Muscle of back (tissue), 11 donors: ENCODE measurements around the gene TMEM266. TPM values are rescaled to one million over a fixed set of nuclear protein-coding genes. Genes with fewer than 3 reads are reported as not detected.
A peak's percentile ranks its signal among the peaks of the same experiment; 100 is the strongest.

Experiments used
- DNase-seq, 3 donors: peaks; one replicate each; pipeline versions ENCODE4 v3.0.0 to v3.0.0-alpha.2; 2013
- polyA plus RNA-seq, 10 donors: library from polyadenylated mRNA; unstranded; fragments of 120-200 nt; gene quantifications; one replicate each; pipeline ENCODE4 v1.2.1, GENCODE V29; 2013; ENCODE audit not compliant: insufficient read length in 10 of 10

Gene TMEM266
- polyA plus RNA-seq, 10 donors = 0.23 to 1.0 (median 0.32) TPM

DNA sequence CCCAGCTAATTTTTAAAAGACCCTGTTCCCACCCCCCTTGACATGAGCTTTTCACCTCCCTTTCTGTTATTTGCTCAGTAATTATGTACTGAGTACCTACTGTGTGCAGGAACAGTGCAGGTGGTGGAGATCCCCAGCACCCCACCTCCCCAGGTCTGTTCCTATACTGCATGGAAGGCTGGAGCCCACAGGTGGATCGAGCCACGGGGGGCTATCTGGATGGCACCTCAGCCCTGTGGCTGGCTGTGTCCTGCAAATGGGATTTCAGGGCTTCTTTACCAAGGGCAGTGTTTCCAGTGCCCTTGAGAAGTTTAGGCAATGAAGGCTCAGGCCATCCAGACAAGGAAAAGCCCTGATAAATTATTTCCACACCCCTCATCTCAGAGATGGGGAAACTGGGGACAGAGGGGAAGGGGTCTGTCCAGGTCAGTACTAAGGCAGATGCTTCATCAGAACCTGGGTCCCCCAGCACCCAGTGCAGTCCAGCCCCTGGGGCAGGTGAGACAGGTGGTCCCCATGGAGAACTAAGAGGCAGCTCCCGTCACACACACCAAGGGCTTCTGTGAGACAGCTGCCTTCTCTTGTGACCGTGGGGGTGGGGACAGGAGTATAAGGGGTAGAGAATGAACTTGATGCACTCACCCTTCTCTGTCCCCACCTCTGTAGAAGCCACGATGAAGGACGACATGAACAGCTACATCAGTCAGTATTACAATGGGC lies 141.9 kb downstream of the TMEM266 start:
- DNase-seq = no peak

DNA sequence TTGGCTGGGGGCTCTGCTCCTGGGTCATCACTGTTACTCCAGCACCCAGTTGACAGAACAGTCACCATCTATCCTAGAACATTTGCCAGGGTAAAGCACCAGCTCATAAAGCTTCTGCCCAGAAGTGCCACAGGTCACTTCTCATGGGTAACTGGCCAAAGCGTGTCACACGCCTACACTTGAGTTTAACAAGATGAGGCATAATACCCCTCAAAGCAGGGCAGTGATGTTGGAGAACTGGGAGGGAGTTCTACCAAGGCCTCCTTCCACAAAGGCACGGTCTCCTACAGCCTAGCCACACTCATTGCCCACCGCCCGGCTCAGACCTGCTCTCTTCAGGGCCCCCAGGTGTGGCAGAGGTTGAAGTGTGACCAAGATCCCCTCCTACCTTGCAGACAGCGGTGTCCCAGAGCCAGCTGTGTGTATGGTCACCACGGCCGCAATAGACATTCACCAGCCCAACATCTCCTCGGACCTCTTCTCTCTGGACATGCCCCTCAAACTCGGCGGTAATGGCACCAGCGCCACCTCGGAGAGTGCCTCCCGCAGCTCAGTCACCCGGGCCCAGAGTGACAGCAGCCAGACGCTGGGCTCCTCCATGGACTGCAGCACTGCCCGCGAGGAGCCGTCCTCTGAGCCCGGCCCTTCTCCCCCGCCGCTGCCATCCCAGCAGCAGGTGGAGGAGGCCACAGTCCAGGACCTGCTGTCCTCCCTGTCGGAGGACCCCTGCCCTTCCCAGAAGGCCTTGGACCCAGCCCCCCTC lies 143.7 kb downstream of the TMEM266 start:
- DNase-seq = no peak

GRCh38 chr15:76204109-76204845 lies 144.5 kb downstream of the TMEM266 start:
- DNase-seq = no peak

DNA sequence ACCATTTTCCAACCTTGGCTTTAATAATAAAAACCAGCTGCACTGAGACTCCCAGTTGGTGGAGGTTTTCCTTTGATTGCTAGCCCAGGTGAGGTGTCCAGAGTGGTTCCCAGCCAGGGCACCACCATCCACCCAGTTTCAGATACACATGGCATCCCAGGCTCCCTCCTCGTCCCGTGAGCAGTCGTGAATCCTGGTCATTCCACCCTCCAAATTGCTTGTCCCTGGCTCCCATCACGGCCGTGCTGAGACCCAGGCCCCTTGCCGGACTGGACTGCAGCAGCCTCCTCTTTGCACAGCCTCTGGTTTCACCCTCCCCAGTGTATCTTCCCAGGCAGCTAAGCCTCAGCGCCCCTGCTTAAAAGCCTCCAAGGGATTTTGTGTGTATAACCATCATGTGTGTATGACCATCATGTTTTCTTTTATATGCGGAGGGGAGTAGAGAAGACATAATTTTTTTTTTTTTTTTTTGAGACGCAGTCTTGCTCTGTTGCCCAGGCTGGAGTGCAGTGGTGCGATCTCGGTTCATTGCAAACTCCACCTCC lies 145.2 kb downstream of the TMEM266 start:
- DNase-seq = no peak

DNA sequence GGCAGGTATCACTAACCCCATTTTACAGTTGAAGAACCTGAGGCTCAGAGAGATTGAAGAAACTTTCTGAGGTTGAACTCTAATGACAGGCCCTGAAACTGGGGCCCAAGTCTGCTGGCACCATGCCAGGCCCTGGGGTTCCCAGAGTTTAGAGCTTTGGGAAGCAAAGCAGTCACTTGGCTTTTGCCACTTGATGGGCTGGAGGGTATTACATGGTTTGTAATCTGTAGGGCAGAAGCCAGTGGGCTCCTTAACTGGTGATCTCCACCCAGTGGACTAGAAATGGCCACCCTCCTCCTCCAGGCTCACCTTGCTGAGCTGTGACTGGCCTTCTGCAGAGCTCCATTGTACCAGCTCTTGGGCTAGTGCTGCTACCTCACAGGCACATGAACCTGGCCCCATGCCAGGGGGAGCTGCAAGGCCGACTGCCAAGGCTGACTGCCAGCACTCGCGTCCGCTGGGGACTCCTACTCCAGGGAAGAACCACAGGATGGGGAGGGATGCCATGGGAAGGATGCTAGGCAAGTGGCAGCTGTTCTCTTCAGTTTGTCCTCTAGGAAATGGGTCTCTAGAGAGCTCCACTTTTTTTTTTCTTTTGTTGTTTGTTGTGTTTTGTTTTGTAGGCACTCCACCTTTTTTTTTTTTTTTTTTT lies 146.7 kb downstream of the TMEM266 start:
- DNase-seq = peak in 2 of 3 donors; percentile 30 to 44

- no peak for DNase-seq
These were observed 148.4 kb downstream of the TMEM266 start for GRCh38 chr15:76208084-76208785.

- no peak for DNase-seq
These were observed 149.1 kb downstream of the TMEM266 start for GRCh38 chr15:76208786-76209424.

DNA sequence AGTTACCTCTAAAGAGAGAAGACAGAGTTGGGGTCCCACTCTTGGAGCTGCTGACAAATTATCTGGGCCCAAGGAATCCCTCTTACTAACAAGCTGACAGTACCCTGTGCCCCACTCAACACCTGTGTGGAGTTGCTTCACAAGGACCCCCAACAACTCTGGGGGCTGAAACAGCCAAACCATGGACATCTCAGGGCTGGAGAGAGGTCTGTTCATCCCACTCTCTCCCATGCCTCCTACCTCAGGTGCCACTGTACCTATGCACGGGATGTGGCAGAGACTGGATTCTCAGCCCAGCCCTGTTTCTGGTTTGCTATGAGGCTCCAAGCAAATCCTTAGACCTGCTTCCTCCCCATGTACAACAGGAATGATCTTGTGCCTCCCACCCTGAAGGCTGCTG lies 149.7 kb downstream of the TMEM266 start:
- no peak for DNase-seq

DNA sequence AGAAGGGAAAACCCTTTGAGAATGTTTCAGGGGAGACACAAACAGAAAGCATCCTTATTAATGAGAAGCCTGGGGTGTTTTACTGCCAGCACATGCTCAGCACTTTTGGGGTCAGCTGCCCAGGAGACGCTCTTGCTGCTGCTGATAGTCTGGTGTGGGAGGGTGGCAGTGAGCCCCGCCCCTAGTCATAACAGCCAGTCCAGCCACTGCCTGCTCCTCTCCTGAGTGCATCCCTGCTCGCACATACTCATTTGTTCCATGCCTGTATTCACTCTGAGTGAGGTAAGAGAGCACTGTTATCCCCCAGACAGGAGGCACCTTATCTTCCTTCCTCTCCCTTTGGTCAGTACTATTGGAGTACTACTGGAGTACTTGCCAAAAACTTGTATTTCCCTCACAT lies 150.2 kb downstream of the TMEM266 start:
- no peak for DNase-seq

- DNase-seq = no peak
These were observed 155.8 kb downstream of the TMEM266 start for GRCh38 chr15:76215634-76216033.

DNA sequence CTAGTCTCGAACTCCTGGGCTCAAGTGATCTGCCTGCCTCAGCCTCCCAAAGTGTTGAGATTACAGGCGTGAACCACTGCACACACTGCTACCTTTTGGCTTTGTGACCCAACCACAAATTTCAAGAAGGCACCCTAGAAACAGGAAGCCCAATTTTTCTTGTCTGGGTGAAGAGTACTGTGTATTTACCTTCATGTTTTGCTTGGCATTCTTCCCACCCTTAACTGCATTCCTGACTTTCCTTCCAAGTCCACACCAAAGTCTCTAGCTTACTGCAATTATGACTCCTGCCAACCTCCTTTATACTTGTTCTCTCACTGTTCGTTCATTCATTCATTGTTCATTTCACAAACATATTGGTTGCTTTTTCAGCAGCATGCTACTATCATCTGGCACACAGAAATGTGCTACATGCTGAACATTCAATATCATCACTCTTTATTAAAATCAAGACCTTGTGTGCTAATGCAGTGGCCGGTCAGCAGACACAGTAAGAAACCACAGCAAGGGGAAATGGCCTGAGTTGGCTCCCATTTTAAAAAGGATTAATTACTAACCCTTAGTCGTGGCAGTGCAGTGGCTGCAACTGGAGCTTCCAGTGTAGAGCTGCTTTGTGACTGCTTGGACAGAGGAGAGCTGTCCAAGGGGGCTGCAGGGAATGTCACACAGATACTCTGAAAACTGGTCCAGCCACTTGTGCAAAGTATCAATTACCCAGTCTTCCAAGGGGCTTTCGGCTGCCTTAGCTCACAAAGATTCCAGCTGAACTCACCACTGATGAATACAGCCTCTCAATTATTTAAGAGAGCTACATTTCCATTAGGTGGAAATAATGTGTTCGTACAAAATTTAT lies 157.5 kb downstream of the TMEM266 start:
- peak in 1 of 3 donors; percentile 11 for DNase-seq

GRCh38 chr15:76217882-76218217 lies 158.1 kb downstream of the TMEM266 start:
- DNase-seq = no peak

DNA sequence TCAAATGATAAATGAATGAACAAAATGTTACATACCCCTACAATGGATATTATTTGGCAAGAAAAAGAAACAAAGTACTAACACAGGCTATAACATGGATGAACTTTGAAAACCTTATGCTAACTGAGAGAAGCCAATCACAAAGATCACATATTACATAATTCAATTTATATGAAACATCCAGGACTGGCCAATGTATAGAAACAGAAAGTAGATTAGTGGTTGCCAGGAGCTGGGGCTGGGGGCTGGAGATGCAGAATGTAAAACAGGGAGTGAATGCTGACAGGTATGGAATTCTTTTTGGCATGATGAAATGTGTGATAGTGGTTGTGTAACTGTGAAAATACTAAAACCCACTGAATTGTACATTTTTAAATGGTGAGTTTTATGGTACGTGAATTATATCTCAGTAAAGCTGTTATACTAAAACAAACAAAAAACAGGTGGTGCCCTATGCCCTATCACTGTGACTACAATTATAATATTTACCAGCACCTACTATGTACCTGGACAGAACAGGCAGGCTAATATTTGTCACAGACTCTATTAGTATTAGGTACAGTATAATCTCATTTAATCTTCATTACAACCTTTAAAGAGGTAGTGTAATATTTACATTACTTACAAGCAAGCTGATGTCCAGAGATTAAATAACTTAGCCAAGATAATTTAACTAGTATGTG lies 161.4 kb downstream of the TMEM266 start:
- DNase-seq = no peak

DNA sequence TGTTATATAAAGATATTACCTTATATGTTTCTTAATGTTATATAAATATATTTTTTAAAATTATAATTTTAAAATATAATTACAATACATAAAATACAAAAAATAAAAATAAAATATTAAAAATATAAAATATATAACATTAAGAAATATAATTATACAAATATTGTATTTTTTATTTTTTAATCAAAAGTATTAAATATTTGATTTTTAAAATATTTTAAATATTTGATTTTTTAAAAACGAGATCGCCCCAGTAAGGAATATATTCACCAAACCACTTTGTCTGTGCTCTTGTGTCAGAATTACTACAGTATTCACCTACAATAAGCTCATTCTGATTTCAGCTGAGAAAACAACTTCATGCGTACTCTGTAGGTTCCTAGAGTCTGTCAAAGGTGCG lies 162.4 kb downstream of the TMEM266 start:
- DNase-seq = no peak

GRCh38 chr15:76223521-76223920 lies 163.7 kb downstream of the TMEM266 start:
- no peak for DNase-seq

GRCh38 chr15:76229266-76229665 lies 169.5 kb downstream of the TMEM266 start:
- no peak for DNase-seq

- DNase-seq = no peak
These were observed 174.1 kb downstream of the TMEM266 start for GRCh38 chr15:76233921-76234320.

DNA sequence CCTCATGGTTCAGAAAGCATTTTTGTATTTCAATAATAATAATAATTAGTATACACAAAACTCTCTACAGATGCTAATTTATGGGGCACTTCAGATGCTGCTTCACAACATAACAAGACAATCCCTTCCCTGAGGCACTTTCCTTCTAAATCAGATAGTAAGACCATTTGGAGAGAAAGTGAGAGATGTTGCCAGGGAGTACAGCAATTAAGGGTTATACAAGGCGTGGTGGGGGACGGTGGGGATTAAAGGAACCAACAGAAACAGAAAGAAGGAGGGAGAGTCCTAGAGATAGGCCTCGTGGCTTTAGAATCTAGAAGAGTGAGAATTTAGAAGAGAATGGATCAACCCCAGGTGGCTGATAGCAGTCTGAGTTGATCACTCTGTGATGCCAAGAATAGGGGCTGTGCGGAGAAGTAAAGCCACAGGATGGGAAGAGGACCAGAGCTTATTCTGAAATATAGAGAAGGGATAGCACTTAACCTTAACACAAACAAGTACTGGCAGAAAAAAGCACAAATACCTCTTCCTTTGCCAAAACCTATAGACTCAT lies 174.6 kb downstream of the TMEM266 start:
- DNase-seq = no peak
